ENCODE results near the gene AOX1.

The AOX1 gene

DNA sequence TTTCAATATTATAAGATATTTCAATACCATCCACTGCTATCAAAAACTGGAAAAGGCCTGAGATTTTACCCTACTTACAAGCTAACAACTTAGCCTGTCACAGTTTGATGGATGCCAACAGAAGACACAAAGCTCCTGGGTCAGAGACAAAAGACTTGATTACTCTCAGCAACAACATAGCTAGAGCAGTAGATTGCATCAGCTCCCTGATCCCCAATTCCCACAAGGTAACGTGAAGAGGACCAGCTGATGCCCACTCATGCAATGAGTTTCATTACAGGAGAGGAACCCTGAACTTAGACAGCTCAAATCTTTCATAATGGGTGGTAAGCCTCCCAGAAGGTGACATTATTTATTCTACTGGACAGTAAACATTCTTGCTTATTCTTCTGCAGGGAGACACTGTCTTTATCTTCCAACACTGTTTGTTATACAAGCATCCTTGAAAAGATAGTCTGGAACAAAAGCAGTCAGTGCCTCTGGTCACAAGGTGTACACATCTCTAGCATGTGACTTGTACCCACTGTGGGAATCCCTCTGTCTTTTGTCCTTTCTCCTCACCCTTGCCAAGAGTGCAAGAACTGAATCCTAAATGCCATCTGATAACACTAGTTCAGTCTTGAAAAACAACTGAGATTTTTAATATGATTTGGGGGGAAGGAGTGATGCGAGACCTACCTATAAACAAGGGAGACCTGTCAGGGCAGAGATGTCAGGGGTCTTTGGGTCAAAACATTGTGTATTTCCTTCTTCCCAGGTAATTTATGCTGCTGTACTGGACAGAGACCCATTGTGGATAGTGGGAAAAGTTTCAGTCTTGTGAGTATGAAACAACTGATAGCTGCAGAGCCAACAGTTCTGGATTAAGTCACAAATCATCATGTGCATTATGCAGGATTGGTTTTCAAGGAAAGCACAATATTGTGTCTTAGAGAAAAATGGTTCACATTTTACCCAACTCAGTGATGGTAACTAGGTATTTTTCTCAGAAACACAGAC, 102.4 kb downstream of the AOX1 start:
- Histone ChIP-seq H3K79me2 (ENCODE audit: insufficient read depth, low read length) (no peaks in the 10 kb centered on the region), H3K9ac (ENCODE audit: low read length) (no peak overlapping the region), H3K4me3 (ENCODE audit: low read depth, low read length, poor library complexity, severe bottlenecking) (no peak overlapping the region), H3K9me2 (ENCODE audit: low read depth, low read length) (no peaks in the 10 kb centered on the region), H3K27ac (ENCODE audit: low read depth, low read length, poor library complexity, severe bottlenecking) (peak overlapping the region; percentile 21), H3K4me1 (ENCODE audit: insufficient read depth, low read length, severe bottlenecking) (peaks cover 12% of the 10 kb centered on the region), H3K36me3 (ENCODE audit: insufficient read depth, low read length) (no peaks in the 10 kb centered on the region), H3F3A (ENCODE audit: insufficient read depth, low read length) (no peaks in the 10 kb centered on the region), H2AFZ (ENCODE audit: low read length) (no peak overlapping the region), H3K4me2 (ENCODE audit: low read length) (no peak overlapping the region), H3K27me3 (ENCODE audit: insufficient read depth, low read length) (no peaks in the 10 kb centered on the region), H3K9me3 (ENCODE audit: low read length) (no peaks in the 10 kb centered on the region; the same call in 1 of the 2 replicates), H4K20me1 (ENCODE audit: insufficient read depth, low read length) (no peaks in the 10 kb centered on the region)
- no peak for TF ChIP-seq EZH2 (IDR thresholded peaks at IDR 0.05; ENCODE audit: borderline replicate concordance, low read length)
- TF ChIP-seq, protein P1, sequence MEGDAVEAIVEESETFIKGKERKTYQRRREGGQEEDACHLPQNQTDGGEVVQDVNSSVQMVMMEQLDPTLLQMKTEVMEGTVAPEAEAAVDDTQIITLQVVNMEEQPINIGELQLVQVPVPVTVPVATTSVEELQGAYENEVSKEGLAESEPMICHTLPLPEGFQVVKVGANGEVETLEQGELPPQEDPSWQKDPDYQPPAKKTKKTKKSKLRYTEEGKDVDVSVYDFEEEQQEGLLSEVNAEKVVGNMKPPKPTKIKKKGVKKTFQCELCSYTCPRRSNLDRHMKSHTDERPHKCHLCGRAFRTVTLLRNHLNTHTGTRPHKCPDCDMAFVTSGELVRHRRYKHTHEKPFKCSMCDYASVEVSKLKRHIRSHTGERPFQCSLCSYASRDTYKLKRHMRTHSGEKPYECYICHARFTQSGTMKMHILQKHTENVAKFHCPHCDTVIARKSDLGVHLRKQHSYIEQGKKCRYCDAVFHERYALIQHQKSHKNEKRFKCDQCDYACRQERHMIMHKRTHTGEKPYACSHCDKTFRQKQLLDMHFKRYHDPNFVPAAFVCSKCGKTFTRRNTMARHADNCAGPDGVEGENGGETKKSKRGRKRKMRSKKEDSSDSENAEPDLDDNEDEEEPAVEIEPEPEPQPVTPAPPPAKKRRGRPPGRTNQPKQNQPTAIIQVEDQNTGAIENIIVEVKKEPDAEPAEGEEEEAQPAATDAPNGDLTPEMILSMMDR (IDR thresholded peaks at IDR 0.05; ENCODE audit: low read length) = no peak

DNA sequence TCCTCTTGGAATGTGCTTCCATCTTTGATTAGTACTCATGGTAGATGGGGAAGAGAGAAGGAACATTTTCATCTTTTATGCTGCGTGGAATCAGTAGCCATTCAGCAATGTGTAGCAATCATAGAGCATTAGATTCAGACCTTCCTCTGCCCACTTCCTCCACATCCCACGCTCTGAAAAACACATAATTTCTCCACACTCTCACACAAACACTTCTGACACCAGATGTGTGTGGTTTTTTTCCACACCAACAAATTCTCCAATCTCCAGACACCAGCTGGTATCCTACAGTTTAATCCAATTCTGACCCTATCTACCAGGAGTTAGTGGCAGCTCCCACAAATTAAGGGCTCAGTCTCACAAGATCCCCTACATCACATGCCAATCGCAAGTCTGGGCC, 103.3 kb downstream of the AOX1 start:
- Histone ChIP-seq H3K9me2 (ENCODE audit: low read depth, low read length) (no peaks in the 10 kb centered on the region), H4K20me1 (ENCODE audit: insufficient read depth, low read length) (no peaks in the 10 kb centered on the region), H3K9ac (ENCODE audit: low read length) (no peak overlapping the region), H3K27me3 (ENCODE audit: insufficient read depth, low read length) (no peaks in the 10 kb centered on the region), H3K36me3 (ENCODE audit: insufficient read depth, low read length) (no peaks in the 10 kb centered on the region), H2AFZ (ENCODE audit: low read length) (no peak overlapping the region), H3K4me2 (ENCODE audit: low read length) (no peak overlapping the region), H3K4me3 (ENCODE audit: low read depth, low read length, poor library complexity, severe bottlenecking) (no peak overlapping the region), H3K79me2 (ENCODE audit: insufficient read depth, low read length) (no peaks in the 10 kb centered on the region), H3K9me3 (ENCODE audit: low read length) (no peaks in the 10 kb centered on the region; the same call in 1 of the 2 replicates), H3F3A (ENCODE audit: insufficient read depth, low read length) (no peaks in the 10 kb centered on the region), H3K4me1 (ENCODE audit: insufficient read depth, low read length, severe bottlenecking) (peaks cover 21% of the 10 kb centered on the region), H3K27ac (ENCODE audit: low read depth, low read length, poor library complexity, severe bottlenecking) (peak overlapping the region; percentile 20)
- TF ChIP-seq, protein P1 (IDR thresholded peaks at IDR 0.05; ENCODE audit: low read length) = no peak
- no peak for TF ChIP-seq EZH2 (IDR thresholded peaks at IDR 0.05; ENCODE audit: borderline replicate concordance, low read length)

DNA sequence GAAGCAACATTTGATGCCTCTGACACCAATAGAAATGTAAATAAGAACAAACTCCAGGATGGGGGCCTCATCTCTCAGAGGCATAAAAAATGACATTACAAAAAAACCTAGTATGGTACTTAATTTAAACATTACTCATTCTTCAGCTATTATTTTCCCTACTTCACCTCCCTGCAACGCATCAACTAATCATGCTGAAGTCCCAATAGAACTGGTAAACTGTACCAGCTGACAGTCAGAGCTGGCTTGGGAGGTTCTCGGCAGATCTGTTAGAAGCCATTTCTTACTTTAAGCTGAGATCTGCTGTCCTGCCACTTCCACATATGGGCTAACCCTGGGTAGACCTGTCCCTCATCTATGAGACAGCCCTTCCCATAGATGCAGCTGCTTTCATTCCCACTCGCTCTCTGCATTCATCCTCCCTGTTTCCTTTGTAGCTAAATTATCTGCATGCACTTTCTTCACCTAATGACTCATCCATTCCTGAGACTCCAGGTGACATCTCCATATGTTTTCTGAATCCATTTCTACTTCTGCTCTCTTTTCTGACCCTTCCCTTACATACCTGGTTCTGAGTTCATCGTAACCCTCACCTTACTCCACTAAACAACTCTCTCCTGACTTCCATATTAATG, 108.1 kb downstream of the AOX1 start:
- no peak for TF ChIP-seq EZH2 (IDR thresholded peaks at IDR 0.05; ENCODE audit: borderline replicate concordance, low read length)
- TF ChIP-seq, protein P1 (IDR thresholded peaks at IDR 0.05; ENCODE audit: low read length) = no peak
- Histone ChIP-seq H3K9ac (ENCODE audit: low read length) (peak overlapping the region; percentile 98), H3K36me3 (ENCODE audit: insufficient read depth, low read length) (no peaks in the 10 kb centered on the region), H3K4me3 (ENCODE audit: low read depth, low read length, poor library complexity, severe bottlenecking) (peak overlapping the region; percentile 64), H3K4me2 (ENCODE audit: low read length) (peak overlapping the region; percentile 92), H3K79me2 (ENCODE audit: insufficient read depth, low read length) (no peaks in the 10 kb centered on the region), H3K4me1 (ENCODE audit: insufficient read depth, low read length, severe bottlenecking) (peaks cover 66% of the 10 kb centered on the region), H3K27ac (ENCODE audit: low read depth, low read length, poor library complexity, severe bottlenecking) (peak overlapping the region; percentile 100), H3K9me2 (ENCODE audit: low read depth, low read length) (no peaks in the 10 kb centered on the region), H2AFZ (ENCODE audit: low read length) (no peak overlapping the region), H3K27me3 (ENCODE audit: insufficient read depth, low read length) (no peaks in the 10 kb centered on the region), H3F3A (ENCODE audit: insufficient read depth, low read length) (peaks cover 11% of the 10 kb centered on the region), H3K9me3 (ENCODE audit: low read length) (no peaks in the 10 kb centered on the region), H4K20me1 (ENCODE audit: insufficient read depth, low read length) (no peaks in the 10 kb centered on the region)

Data from OCI-LY1 (cell line).